GM21381 (cell line): ENCODE data around the gene WNT3A.
"Not testable (repeated sequence)": the region's sequence is repeated elsewhere in the genome, so short reads cannot be mapped to it uniquely, and the experiment has no call there.

Experiments
- ATAC-seq: cut with Tn5 transposase; IDR thresholded peaks from one replicate; pipeline ENCODE4 v1.9.1; 2021; ENCODE audit warnings: mild to moderate bottlenecking, moderate library complexity; ENCODE audit not compliant: unreplicated experiment

Gene WNT3A, protein sequence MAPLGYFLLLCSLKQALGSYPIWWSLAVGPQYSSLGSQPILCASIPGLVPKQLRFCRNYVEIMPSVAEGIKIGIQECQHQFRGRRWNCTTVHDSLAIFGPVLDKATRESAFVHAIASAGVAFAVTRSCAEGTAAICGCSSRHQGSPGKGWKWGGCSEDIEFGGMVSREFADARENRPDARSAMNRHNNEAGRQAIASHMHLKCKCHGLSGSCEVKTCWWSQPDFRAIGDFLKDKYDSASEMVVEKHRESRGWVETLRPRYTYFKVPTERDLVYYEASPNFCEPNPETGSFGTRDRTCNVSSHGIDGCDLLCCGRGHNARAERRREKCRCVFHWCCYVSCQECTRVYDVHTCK

DNA sequence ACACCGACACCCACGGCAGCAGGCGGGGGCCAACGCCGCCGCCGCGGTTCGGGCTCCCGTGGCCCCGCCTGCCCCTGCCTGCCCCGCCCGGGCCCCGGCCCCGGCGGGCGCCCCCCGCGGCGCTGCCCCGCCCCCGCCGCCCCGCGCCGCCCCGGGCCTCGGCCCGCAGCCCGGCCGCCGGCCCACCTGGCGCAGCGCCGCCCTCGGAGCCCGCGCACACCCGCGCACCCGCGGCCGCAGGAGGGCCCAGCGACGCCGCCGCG is at the start of gene WNT3A:
WNT3A (plus strand) TSS at position 213 of the 263 bp plus-strand sequence. CDS start 131 bp downstream, outside the sequence.
- ATAC-seq, result no peak

DNA sequence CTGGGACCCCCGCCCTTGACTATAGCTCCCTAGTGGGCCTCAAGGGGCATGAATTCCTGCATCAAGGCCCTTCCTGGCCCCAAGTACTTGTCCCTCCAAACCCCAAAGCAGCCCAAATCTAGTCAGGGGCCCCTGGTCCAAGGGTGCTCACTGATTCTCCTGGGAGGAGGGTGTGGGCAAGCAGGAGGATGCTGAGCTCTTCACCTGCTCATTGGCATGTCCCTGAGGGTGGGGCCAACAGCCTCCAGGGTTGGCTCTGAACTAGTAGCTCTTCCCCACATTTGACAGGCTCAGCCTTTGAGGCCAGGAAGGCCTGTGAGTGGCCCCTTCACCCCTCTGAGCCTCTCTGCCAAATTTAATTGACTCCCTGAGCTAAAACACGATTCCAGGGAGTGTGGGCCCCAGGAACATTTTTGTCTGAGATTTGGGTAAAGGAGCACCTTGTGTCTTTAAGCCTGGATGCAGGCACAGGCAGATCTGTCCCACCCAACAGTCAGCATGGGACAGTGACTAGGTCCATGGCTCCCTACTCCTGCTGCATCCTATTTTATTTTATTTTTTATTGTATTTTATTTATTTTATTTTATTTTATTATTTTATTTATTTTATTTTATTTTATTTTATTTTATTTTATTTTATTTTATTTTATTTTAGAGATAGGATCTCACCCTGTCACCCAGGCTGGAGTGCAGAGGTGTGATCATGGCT is 48.0 kb upstream of the WNT3A start:
- ATAC-seq, result no peak

DNA sequence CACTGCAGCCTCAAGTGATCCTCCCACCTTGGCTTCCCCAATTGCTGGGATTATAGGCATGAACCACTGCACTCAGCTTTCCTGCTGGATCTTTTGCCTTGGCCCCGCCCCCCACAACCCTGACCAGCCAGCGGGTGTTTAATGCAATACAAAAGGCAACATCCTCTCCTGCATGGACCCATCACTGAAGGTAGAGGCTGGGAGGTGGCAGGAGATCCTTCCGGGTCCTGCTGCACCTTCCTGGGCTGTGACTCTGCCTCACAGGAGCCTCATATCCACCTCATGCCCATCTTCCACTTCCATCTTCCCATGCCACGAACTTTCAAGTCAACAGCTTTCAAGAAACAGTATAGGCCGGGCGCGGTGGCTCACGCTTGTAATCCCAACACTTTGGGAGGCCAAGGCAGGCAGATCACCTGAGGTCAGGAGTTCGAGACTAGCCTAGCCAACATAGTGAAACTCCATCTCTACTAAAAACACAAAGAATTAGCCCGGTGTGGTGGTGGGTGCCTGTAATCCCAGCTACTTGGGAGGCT is 47.4 kb upstream of the WNT3A start:
- ATAC-seq, result no peak

DNA sequence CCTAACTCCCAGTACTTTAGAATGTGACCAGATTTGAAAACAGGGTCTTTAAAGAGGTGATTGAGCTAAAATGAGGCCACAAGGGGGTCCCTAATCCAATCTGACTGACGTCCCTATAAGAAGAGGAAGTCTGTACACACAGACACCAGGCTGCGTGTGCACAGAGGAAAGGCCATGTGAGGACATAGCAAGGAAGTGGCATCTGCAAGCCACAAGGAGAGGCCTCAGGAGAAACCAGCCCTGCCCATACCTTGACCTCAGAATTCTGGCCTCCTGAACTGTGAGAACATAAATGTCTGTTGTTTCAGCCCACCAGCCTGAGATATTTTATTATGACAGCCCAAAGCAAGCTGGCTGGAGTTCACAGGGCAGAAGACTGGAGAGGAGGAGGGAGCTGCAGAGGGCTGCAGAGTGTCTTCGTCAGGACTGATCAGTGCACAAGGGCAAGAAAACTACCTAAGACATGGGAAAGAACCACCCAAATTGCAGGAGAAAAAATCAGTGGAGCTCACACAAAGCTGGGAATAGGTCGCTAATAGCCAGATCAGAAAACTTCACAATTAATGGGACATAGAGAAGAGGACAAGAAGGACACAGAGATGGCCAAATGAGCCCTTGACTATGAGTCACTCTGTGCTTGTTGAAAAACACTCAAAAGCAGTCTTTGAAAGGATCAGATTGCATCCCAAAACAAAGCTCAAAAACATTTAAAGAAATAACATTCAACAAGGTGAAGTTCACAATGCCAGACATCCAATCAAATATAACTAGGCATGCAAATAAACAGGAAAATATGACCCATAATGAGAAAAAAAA is 44.9 kb upstream of the WNT3A start:
- no peak for ATAC-seq

DNA sequence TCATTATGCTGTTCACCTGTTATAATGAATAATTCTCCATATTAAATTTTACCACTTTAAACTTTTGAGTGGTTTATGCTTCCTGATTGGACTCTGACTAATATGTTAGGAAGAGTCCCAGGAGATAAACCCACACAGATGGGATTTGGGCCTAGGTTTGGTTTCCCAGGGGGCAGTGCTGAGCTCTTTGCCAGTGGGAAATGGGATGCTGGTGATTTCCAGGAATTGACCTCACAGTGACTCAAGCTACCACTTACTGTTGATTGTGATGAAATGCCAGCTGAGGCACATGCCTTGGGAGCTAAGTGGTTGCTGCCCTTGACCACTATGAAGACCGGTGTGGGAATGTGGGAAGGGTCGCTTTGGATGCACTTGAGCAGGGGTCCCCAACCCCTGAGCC is 40.1 kb upstream of the WNT3A start:
- ATAC-seq, result not testable (repeated sequence)

DNA sequence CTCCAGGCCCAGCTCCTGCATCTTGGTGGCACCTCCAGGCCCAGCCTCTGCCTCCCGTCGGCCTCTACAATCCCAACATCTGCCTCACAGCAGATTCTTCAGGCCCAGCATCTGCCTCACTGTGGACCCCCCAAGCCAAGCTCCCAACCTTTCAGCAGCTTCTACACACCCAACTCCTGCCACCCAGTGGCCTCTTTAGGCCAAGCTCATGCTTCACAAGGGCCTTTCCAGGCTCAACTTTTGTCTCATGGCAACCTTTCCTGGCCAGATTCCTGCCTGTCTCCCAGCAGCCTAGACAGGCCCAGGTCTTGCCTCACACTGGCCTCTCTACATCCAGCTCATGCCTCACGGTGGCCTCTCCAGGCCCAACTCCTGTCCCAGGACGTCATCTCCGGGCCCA is 39.0 kb upstream of the WNT3A start:
- ATAC-seq, result not testable (repeated sequence)

DNA sequence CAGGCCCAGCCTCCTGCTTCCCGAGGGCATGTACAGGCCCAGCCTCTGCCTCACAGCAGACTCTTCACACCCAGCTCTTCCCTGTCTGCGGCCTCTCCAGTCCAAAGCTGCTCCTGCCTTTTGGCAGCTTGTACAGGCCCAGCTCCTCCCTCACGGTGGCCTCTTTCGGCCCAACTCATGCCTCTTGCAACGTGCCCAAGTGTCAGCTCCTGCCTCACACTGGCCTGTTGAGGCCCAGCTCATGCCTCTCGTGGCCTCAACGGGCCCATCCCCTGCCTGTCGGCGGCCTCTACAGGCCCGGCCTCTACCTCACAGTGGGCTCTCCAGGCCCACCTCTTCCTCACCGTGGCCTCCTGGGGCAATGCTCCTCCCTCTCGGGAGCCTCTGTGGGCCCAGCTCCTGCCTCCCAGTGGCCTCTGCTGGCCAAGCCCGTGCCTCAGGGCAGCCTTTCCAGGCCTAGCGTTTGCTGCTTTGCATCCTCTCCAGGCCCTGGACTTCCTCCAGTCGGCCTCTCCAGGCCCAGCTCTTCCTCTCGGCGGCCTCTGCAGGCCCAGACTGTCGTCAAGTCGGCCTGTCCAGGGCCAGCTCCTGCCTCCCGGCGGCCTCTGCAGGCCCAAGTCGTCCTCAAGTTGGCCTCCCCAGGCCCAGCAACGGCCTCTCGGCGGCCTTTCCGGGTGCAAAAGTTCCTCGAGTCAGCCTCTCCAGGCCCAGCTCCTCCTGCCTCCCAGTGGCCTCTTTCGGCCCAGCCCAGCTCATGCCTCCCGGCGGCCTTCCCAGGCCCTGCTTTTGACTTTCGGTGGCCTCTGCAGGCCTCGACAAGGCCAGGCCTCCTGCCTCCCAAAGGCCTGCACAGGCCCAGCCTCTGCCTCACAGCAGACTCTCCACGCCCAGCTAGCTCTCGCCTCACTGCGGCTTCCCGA is 36.5 kb upstream of the WNT3A start:
- not testable (repeated sequence) for ATAC-seq

DNA sequence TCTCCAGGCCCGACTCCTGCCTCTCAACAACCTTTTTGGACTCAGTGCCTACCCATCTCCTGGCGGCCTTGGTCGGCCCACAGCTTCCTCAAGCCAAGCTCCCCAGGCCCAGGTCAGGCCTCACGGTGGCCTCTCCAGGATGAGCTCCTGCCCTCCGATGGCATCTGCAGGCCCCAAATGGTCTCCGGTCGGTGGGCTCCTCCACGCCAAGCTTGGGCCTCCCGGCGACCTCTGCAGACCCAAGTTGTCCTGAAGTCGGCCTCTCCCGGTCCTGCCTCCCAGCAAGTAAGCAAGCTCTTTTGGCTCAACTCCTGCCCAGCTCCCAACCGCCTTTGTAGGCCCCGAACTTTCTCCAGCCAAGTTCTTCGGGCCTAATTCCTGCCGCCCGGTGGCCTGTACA is 35.6 kb upstream of the WNT3A start:
- ATAC-seq, result not testable (repeated sequence)

DNA sequence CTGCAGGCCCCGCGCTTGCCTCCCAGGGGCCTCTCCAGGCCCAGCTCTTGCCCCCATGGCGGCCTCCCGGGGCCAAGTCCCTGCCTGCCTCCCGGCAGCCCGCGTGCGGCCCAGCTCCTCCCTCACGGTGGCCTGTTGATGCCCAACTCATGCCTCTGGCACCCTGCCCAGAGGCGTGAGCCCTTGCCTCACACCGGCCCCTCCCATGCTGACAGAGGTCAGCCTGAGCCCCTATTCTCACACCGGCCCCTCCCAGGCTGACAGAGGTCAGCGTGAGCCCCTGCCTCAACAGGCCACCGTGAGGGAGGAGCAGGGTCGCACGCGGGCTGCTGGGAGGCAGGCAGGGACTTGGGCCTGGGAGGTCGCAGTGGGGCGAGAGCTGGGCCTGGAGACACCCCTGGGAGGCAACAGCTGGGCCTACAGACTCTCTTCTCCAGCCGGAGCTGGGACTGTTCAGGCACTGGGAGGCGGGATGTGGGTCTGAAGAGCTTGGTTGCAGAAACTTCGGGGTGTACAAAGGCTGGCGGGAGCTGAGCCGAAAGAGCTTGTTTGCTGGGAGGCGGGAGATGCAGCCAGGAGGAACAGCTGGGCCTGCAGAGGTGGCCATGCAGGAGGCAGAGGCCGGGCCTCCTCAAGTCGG is 35.0 kb upstream of the WNT3A start:
- ATAC-seq, result not testable (repeated sequence)

DNA sequence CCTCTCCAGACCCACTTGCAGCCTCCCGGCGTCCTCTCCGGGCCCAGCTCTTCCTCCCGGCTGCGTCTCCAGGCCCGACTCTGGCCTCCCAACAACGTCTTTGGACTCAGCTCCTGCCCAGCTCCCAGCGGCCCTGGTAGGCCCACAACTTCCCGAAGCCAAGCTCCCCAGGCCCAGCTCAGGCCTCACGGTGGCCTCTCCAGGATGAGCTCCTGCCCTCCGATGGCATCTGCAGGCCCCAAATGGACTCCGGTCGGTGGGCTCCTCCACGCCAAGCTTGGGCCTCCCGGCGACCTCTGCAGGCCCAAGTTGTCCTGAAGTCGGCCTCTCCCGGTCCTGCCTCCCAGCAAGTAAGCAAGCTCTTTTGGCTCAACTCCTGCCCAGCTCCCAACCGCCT is 34.5 kb upstream of the WNT3A start:
- not testable (repeated sequence) for ATAC-seq

DNA sequence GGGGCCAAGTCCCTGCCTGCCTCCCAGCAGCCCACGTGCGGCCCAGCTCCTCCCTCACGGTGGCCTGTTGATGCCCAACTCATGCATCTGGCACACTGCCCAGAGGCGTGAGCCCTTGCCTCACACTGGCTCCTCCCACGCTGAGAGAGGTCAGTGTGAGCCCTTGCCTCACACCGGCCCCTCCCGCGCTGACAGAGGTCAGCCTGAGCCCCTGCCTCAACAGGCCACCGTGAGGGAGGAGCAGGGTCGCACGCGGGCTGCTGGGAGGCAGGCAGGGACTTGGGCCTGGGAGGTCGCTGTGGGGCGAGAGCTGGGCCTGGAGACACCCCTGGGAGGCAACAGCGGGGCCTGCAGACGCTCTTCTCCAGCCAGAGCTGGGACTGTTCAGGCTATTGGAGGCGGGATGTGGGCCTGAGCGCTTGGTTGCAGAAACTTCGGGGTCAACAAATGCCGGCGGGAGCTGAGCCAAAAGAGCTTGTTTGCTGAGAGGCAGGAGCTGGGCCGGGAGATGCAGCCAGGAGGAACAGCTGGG is 33.9 kb upstream of the WNT3A start:
- ATAC-seq, result not testable (repeated sequence)

DNA sequence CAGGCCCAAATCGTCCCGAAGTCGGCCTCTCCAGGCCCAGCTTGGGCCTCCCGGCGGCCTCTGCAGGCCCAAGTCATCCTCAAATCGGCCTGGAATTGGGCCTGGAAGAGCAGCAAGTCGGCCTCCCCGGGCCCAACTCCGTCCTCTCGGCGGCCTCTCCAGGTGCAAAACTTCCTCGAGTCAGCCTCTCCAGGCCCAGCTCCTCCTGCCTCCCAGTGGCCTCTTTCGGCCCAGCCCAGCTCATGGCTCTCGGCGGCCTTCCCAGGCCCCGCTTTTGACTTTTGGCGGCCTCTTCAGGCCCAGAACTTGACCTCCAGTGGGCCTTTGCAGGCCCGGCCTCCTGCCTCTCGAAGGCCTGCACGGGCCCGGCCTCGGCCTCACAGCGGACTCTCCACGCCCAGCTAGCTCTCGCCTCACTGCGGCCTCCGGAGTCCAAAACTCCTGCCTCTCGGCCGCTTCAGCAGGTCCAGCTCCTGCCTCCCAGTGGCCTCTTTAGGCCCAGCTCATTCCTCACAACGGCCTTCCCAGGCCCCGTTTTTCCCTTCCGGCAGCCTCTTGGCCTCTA is 33.0 kb upstream of the WNT3A start:
- not testable (repeated sequence) for ATAC-seq

DNA sequence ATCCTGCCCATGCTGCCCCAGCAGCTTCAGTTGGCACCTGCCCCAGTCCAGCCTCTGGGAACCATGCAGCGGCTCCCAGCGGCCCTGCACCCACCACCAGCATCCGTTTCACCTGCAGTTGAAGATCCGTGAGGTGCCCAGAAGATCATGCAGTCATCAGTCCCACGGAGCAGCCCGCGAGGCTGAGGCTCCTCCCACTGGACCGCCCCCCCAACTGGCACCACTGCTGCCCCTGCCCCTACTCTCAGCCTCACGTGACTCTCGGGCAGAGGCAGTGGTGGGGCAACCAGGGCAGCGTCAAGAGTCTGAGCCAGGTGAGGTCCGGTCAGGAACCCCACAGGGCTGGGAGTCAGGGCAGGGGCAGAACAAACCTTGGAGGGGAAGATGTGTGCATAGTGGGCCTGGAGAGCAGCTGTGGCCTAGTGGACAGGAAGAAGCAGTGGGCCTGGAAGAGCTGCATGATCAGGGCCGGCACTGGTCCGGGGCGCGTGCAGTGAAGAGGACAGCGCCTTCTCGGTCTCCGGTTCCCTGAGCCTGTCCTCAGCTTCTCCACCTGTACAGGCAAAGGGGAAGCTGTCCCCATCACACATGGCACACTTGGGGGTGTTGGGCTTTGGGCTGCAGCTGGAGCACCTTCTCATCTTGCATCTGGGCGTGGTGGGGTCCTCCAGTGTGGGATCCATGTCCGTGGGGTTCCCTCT is 31.1 kb upstream of the WNT3A start:
- not testable (repeated sequence) for ATAC-seq

DNA sequence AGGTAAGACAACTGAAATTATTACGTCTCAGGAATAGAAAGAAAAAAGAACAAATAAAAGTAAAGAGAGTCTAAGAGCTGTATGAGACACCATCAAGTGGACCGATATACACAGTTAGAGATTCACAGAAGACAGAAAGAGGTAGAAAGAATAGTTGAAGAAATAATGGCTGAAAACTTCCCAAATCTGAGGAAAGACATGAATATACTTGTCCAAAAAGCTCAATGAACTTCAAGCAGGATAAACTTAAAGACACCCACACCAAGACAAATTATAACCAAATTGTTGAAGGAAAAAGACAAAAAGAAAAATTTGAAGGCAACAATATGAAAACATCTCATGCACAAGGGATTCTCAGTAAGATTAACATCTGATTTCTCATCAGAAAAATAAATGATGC is 19.6 kb upstream of the WNT3A start:
- no peak for ATAC-seq

DNA sequence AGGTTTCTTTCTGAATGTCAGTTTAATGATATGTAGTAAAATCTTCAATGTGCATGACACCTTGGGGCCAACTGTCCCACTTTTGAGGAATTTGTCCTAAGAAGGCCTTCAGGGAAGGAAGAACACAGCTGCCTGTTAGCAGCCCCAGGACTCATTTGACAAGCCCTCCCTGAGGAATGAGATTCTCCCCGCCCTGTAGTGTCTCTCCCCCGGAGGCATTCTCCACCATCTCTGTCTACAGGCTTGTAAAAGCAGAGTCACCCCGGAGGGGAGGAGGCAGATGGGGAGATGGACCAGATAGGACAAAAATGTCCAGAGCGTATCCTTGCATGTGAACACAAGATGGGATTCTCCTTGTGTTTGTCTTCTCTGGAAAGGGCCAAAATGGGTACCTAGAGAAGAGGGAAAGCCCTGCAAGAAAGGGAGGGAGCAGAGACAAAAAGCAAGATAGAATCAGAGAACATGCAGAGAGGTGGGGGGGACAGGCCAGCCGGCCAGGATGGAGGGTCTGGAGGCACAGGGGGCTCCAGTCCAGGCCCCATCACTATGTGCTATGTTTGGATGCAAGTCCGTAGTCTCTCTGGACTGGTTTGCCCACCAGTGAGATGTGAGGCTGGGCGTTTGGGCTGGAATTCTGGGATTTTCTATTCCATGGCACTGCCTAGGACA is 12.0 kb upstream of the WNT3A start:
- no peak for ATAC-seq

DNA sequence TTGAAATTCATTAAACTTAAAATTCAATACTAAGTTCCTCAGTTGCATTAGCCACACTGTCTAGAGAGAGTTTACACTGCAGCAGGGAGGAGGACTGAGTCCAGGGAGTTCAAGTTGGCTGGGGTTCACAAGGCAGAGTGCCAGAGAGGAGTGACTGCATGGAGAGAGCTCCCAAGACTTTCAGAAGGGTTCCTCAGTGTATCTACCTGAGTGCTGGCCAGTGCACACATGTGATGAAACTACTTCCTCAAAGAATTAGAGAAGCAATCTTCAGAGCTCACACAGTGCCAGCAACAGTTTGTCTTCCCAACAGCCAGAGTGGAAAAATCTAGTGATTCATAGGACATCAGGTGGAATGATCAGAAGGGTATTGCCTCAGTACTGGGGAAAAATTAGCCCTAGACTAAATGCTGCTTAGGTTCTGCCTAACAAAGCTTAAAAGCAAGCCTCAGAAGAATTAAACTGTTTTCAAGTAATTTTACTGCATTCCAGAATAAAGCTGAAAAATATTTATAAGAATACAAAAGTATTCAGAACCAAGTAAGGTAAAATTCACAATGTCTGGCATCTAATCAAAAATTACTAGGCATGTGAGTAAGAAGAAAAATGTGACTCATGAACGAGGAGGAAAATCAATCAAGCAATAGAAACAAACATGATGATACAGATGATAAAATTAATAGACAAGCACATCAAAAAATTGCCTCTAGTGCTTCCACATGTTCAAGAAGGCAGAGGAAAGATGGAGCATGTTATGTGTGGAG is 10.4 kb upstream of the WNT3A start:
- ATAC-seq, result no peak

DNA sequence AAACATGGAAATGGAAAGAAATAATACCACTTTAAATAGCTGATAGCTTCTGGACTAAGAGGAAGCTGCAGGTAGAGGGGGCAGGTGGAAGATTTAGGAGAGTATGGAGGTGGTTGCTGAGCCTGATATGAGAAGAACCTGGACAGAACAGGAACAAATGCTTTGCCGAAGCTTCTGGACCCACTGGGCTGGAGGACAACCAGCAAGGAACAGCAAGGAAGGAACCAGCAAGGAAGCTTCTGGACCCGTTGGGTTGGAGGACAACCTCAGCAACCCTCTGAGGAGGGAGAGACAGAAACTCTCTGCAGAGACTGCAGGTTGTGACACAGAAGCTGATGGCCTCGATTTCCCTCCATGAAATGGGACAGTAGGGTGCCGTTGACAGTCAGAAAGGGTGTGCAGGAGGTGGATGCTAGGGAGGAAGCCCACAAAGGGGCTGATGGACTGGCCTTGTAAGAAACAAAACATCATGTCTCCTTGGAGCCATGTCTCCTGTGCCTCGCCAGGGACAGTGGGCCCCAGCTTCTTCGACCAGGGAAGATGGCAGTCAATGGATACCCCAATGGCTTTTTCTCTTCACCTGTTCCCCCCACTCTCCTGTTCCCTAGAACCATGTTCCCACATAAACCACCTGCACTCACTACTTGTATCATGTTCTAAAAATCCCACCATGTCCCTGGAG is 8.3 kb upstream of the WNT3A start:
- ATAC-seq, result no peak
